NT2/D1 (cell line): ENCODE data around the gene ADAM29.

Experiments used
- SUZ12 ChIP-seq: IDR thresholded peaks from 2 replicates; pipeline ENCODE4 v1.6.1; 2011; ENCODE audit not compliant: insufficient read length, insufficient read depth; ENCODE audit errors: extremely low read depth
- YY1 ChIP-seq: IDR thresholded peaks from 2 replicates; pipeline ENCODE4 v1.6.1; 2011; ENCODE audit not compliant: insufficient read length, insufficient read depth
- ZNF274 ChIP-seq: IDR thresholded peaks from 2 replicates; pipeline ENCODE4 v1.6.1; 2011; ENCODE audit warnings: mild to moderate bottlenecking, low read depth, low read length

DNA sequence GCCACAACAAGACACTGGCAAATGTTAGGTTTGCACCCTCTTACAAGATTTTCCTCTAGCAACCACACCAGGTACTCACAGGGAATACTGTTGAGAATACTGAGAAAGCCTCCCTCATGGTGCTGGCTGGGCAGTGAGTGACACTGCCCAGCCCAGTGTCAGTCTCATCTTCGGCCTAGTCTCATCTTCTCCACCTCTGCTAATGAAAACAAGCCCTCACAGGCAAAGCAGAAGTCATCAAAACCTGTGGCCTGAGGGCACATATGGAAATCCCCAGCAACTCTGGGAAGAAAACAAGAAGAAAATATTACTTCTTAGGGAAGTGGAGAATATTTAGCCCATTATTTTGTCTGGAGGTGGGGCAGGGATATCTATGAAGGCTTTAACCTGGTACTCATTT lies 7.9 kb upstream of the ADAM29 start:
- no peak for TF ChIP-seq YY1
- TF ChIP-seq ZNF274 = no peak
- TF ChIP-seq SUZ12 = no peak
